MM.1S (cell line): ENCODE data around the gene IDH2.

Source experiments
- DNase-seq: peaks from one replicate; pipeline ENCODE4 v3.0.0-alpha.2; 2015
- H2AFZ ChIP-seq: fragments of 300-600 bp; sonication (generic); 2 replicates; pipeline ENCODE4 v1.6.0; 2016; ENCODE audit warnings: antibody characterized with exemption, low read length
- H3F3A ChIP-seq: fragments of 300-600 bp; sonication (generic); 2 replicates; pipeline ENCODE4 v1.6.1; 2016; ENCODE audit warnings: mild to moderate bottlenecking, antibody characterized with exemption, low read length, moderate library complexity, mixed read lengths; ENCODE audit not compliant: insufficient read depth
- H3K27ac ChIP-seq: fragments of 300-600 bp; sonication (generic); 2 replicates; pipeline ENCODE4 v1.5.1; 2016; ENCODE audit warnings: mild to moderate bottlenecking, low read length
- H3K27me3 ChIP-seq: fragments of 300-600 bp; sonication (generic); replicated peaks from 2 replicates; pipeline ENCODE4 v1.6.0; 2016; ENCODE audit warnings: low read length; ENCODE audit not compliant: insufficient read depth
- H3K36me3 ChIP-seq: fragments of 300-600 bp; sonication (generic); replicated peaks from 2 replicates; pipeline ENCODE4 v1.6.1; 2016; ENCODE audit warnings: mild to moderate bottlenecking, low read length, mixed read lengths; ENCODE audit not compliant: insufficient read depth
- H3K4me1 ChIP-seq: fragments of 300-600 bp; sonication (generic); 2 replicates; pipeline ENCODE4 v1.6.1; 2016; ENCODE audit warnings: low read length, mixed read lengths
- H3K4me2 ChIP-seq: fragments of 300-600 bp; sonication (generic); 2 replicates; pipeline ENCODE4 v1.6.0; 2016; ENCODE audit warnings: low read depth, low read length
- H3K4me3 ChIP-seq: fragments of 300-600 bp; sonication (generic); 2 replicates; pipeline ENCODE4 v1.5.1; 2016; ENCODE audit warnings: low read length, mixed read lengths
- H3K79me2 ChIP-seq: fragments of 300-600 bp; sonication (generic); 2 replicates; pipeline ENCODE4 v1.6.1; 2016; ENCODE audit warnings: mixed run types, low read length, mixed read lengths
- H3K9ac ChIP-seq: fragments of 300-600 bp; sonication (generic); 2 replicates; pipeline ENCODE4 v1.6.1; 2016; ENCODE audit warnings: low read length, mixed read lengths
- H3K9me2 ChIP-seq: fragments of 300-600 bp; sonication (generic); replicated peaks from 2 replicates; pipeline ENCODE4 v1.6.1; 2016; ENCODE audit warnings: mild to moderate bottlenecking, low read length, mixed read lengths; ENCODE audit not compliant: insufficient read depth
- H3K9me3 ChIP-seq: fragments of 300-600 bp; sonication (generic); replicated peaks from 2 replicates; pipeline ENCODE4 v1.6.1; 2016; ENCODE audit warnings: mild to moderate bottlenecking, low read length, mixed read lengths; ENCODE audit not compliant: insufficient read depth
- H4K20me1 ChIP-seq: fragments of 300-600 bp; sonication (generic); 2 replicates; pipeline ENCODE4 v1.6.1; 2016; ENCODE audit warnings: mild to moderate bottlenecking, low read length, moderate library complexity, mixed read lengths; ENCODE audit not compliant: insufficient read depth
- CTCF ChIP-seq: fragments of 300-600 bp; sonication (generic); IDR thresholded peaks from 2 replicates; pipeline ENCODE4 v1.5.1; 2016; ENCODE audit warnings: antibody characterized with exemption, low read length, mixed read lengths
- EZH2 ChIP-seq: fragments of 300-600 bp; sonication (generic); optimal IDR thresholded peaks from 2 replicates; pipeline ENCODE3; 2017; ENCODE audit warnings: low read depth, mild to moderate bottlenecking, antibody characterized with exemption, low read length, mixed read lengths
- EZH2phosphoT487 ChIP-seq: fragments of 300-600 bp; sonication (generic); IDR thresholded peaks from 2 replicates; pipeline ENCODE4 v1.6.1; 2018; ENCODE audit warnings: antibody characterized with exemption, low read length

Gene IDH2

GRCh38 chr15:90145761-90146160, 43.5 kb upstream of the IDH2 start:
- no peaks in the 10 kb centered on the region for H3K27me3 ChIP-seq
- TF ChIP-seq EZH2, result no peak
- no peak for TF ChIP-seq CTCF
- no peak for TF ChIP-seq EZH2phosphoT487
- no peaks in the 10 kb centered on the region for H3K9me3 ChIP-seq
- no peaks in the 10 kb centered on the region for H3K79me2 ChIP-seq
- H3K9ac ChIP-seq, result no peak overlapping the region
- no peaks in the 10 kb centered on the region for H3K9me2 ChIP-seq
- no peaks in the 10 kb centered on the region for H3K36me3 ChIP-seq
- H3K4me2 ChIP-seq, result no peak overlapping the region
- H2AFZ ChIP-seq, result no peak overlapping the region
- DNase-seq, result no peak
- H3K4me3 ChIP-seq, result no peak overlapping the region
- H3F3A ChIP-seq, result peaks cover 11% of the 10 kb centered on the region
- H4K20me1 ChIP-seq, result no peaks in the 10 kb centered on the region
- H3K4me1 ChIP-seq, result peaks cover 11% of the 10 kb centered on the region
- no peak overlapping the region for H3K27ac ChIP-seq

GRCh38 chr15:90145259-90145658, 43.0 kb upstream of the IDH2 start:
- no peaks in the 10 kb centered on the region for H3K27me3 ChIP-seq
- no peaks in the 10 kb centered on the region for H3K36me3 ChIP-seq
- peaks cover 11% of the 10 kb centered on the region for H3F3A ChIP-seq
- H3K9me2 ChIP-seq, result no peaks in the 10 kb centered on the region
- H2AFZ ChIP-seq, result no peak overlapping the region
- no peak for TF ChIP-seq EZH2
- no peak for TF ChIP-seq EZH2phosphoT487
- TF ChIP-seq CTCF, result no peak
- no peaks in the 10 kb centered on the region for H4K20me1 ChIP-seq
- no peak overlapping the region for H3K27ac ChIP-seq
- peaks cover 11% of the 10 kb centered on the region for H3K4me1 ChIP-seq
- no peak for DNase-seq
- H3K4me3 ChIP-seq, result no peak overlapping the region
- no peak overlapping the region for H3K4me2 ChIP-seq
- H3K9ac ChIP-seq, result no peak overlapping the region
- H3K79me2 ChIP-seq, result no peaks in the 10 kb centered on the region
- no peaks in the 10 kb centered on the region for H3K9me3 ChIP-seq

- Histone ChIP-seq H3K4me2 (peak overlapping the region; percentile 29; the same call in 1 of the 2 replicates), H2AFZ (peak overlapping the region; percentile 80), H4K20me1 (no peaks in the 10 kb centered on the region), H3K36me3 (no peaks in the 10 kb centered on the region), H3K9me3 (no peaks in the 10 kb centered on the region), H3K79me2 (no peaks in the 10 kb centered on the region), H3K27me3 (no peaks in the 10 kb centered on the region), H3K4me3 (no peak overlapping the region), H3K27ac (no peak overlapping the region), H3K9me2 (no peaks in the 10 kb centered on the region), H3F3A (no peaks in the 10 kb centered on the region), H3K4me1 (no peaks in the 10 kb centered on the region), H3K9ac (no peak overlapping the region)
- TF ChIP-seq EZH2phosphoT487 (no peak), EZH2 (no peak), CTCF (peak; percentile 88)
- peak; percentile 70 for DNase-seq
These were observed 40.9 kb upstream of the IDH2 start for GRCh38 chr15:90143166-90143655.
